ENCODE measurements around the gene PTPRK. TPM values are rescaled to one million over a fixed set of nuclear protein-coding genes. Genes with fewer than 3 reads are reported as not detected.

Gene PTPRK
- polyA plus RNA-seq, 1 donor (not counting 4 experiments of a cell fraction or from before 2014, with no cell fraction given), result 52.7 TPM

DNA sequence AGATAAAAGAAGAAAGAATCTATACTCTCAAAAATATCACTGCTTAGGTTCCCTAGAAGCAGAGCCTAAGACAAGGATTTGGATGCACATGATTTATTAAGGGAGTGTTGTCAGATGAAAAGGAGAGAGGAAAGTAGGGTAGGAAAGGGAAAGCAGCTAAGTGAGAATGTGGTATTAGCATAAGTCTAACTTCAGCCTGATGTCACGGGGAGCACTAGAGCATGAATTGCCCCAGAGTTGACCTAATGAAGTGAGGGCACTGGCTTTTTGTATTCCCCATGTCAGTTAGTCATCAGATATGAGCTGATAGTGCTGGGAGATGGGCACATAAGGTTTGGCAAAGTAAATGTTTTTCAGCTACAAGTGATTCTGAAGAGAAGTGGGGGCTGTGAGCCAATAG is 490.6 kb downstream of the PTPRK start:
- Histone ChIP-seq H3K4me1 (ENCODE audit: control insufficient read depth, extremely low read depth, insufficient read depth, low read length) (no peaks in the 10 kb centered on the region), H3K27me3 (ENCODE audit: control insufficient read depth, extremely low read depth, insufficient read depth, low read length) (no peaks in the 10 kb centered on the region), H3K79me2 (ENCODE audit: control insufficient read depth, insufficient read depth, low read length) (no peaks in the 10 kb centered on the region), H3K9me3 (ENCODE audit: control insufficient read depth, low read depth, low read length) (no peaks in the 10 kb centered on the region), H2AFZ (ENCODE audit: control insufficient read depth, low read length) (no peak overlapping the region), H3K36me3 (ENCODE audit: control insufficient read depth in 2 of 2, extremely low read depth in 1 of 2, insufficient read depth in 2 of 2, low read length in 2 of 2) (peaks cover 5 to 15% of the 10 kb centered on the region in 2 experiments), H4K20me1 (ENCODE audit: control insufficient read depth, extremely low read depth, insufficient read depth, low read length) (no peaks in the 10 kb centered on the region), H3K4me3 (ENCODE audit: control insufficient read depth in 2 of 3, extremely low read depth in 1 of 3, insufficient read depth in 2 of 3, low read depth in 1 of 3, low read length in 3 of 3) (no peak overlapping the region), H3K9ac (ENCODE audit: control insufficient read depth, extremely low read depth, insufficient read depth, low read length) (no peak overlapping the region), H3K27ac (ENCODE audit: control insufficient read depth, insufficient read depth, low read length) (no peak overlapping the region), H3K9me1 (ENCODE audit: control insufficient read depth, extremely low read depth, insufficient read depth, low read length) (no peaks in the 10 kb centered on the region), H3K4me2 (ENCODE audit: control insufficient read depth, extremely low read depth, insufficient read depth, low read depth, low read length) (no peak overlapping the region)
- TF ChIP-seq CTCF (optimal IDR thresholded peaks at IDR 0.05 in 1 of 3, IDR thresholded peaks at IDR 0.05 in 1 of 3, conservative IDR thresholded peaks at IDR 0.05 in 1 of 3; ENCODE audit: extremely low read depth in 1 of 3, insufficient read depth in 2 of 3, low read length in 3 of 3), result no peak
- TF ChIP-seq EZH2 (IDR thresholded peaks at IDR 0.05; ENCODE audit: low read length), result no peak
- no peak for DNase-seq (ENCODE audit: low read depth, low spot score)
- FAIRE-seq, result no peak
- dilution Hi-C loops (cut with MboI; ENCODE audit: extremely low pct_ligation_motif_present, low sequenced_read_pairs), result no loop called here

- Histone ChIP-seq H3K36me3 (ENCODE audit: control insufficient read depth in 2 of 2, extremely low read depth in 1 of 2, insufficient read depth in 2 of 2, low read length in 2 of 2) (peaks cover 5 to 15% of the 10 kb centered on the region in 2 experiments), H3K9me3 (ENCODE audit: control insufficient read depth, low read depth, low read length) (no peaks in the 10 kb centered on the region), H3K27ac (ENCODE audit: control insufficient read depth, insufficient read depth, low read length) (no peak overlapping the region), H3K4me2 (ENCODE audit: control insufficient read depth, extremely low read depth, insufficient read depth, low read depth, low read length) (no peak overlapping the region), H3K79me2 (ENCODE audit: control insufficient read depth, insufficient read depth, low read length) (no peaks in the 10 kb centered on the region), H3K4me1 (ENCODE audit: control insufficient read depth, extremely low read depth, insufficient read depth, low read length) (no peaks in the 10 kb centered on the region), H3K4me3 (ENCODE audit: control insufficient read depth in 2 of 3, extremely low read depth in 1 of 3, insufficient read depth in 2 of 3, low read depth in 1 of 3, low read length in 3 of 3) (no peak overlapping the region), H2AFZ (ENCODE audit: control insufficient read depth, low read length) (no peak overlapping the region), H4K20me1 (ENCODE audit: control insufficient read depth, extremely low read depth, insufficient read depth, low read length) (no peaks in the 10 kb centered on the region), H3K27me3 (ENCODE audit: control insufficient read depth, extremely low read depth, insufficient read depth, low read length) (no peaks in the 10 kb centered on the region), H3K9me1 (ENCODE audit: control insufficient read depth, extremely low read depth, insufficient read depth, low read length) (no peaks in the 10 kb centered on the region), H3K9ac (ENCODE audit: control insufficient read depth, extremely low read depth, insufficient read depth, low read length) (no peak overlapping the region)
- dilution Hi-C loops (cut with MboI; ENCODE audit: extremely low pct_ligation_motif_present, low sequenced_read_pairs), result no loop called here
- TF ChIP-seq EZH2 (IDR thresholded peaks at IDR 0.05; ENCODE audit: low read length) (no peak), CTCF (optimal IDR thresholded peaks at IDR 0.05 in 1 of 3, IDR thresholded peaks at IDR 0.05 in 1 of 3, conservative IDR thresholded peaks at IDR 0.05 in 1 of 3; ENCODE audit: extremely low read depth in 1 of 3, insufficient read depth in 2 of 3, low read length in 3 of 3) (no peak)
- no peak for DNase-seq (ENCODE audit: low read depth, low spot score)
- no peak for FAIRE-seq
Measured at GRCh38 chr6:128028183-128028582, 492.2 kb downstream of the PTPRK start.

Measured in keratinocyte (primary cell).